Activated T-cell treated with anti-CD3 and anti-CD28 coated beads for 4 hours (primary cell): ENCODE measurements around the gene TPCN2.

ENCODE experiments used
- DNase-seq: peaks from one replicate; pipeline ENCODE4 v3.0.0-alpha.2; 2020

Gene TPCN2

DNA sequence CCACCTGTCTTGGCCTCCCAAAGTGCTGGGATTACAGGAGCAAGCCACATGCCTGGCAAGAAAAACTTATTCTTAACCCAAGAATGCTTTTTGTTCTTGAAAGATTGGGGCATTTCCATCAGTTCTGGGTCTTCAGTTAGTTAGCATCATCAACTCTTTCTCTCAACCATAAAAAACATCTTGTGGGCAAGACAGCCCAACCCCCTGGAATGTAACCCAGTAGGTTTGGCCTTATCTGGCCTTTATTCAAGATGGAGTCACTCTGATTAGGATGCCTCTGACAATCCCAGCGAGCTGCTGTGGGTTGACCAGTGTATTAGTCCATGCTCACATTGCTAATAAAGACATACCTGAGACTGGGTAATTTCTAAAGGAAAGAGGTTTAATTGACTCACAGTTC lies 9.2 kb upstream of the TPCN2 start:
- DNase-seq: no peak

DNA sequence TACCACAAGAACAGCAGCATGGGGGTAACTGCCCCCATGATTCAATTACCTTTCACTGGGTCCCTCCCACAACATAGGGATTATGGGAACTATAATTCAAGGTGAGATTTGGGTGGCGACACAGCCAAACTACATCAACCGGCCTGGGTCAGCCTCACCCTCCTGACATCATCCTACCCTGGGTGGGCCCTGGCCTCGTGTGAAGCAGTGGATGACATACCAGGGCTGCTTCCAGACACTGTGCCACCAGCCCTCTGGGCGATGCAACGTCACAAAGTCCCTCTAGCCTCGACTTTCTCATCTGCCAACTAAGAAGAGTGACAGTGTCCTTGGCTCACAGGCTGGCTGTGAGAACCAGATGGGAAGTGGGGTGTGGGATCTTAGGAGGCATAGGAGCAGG lies 8.7 kb upstream of the TPCN2 start:
- no peak for DNase-seq

DNA sequence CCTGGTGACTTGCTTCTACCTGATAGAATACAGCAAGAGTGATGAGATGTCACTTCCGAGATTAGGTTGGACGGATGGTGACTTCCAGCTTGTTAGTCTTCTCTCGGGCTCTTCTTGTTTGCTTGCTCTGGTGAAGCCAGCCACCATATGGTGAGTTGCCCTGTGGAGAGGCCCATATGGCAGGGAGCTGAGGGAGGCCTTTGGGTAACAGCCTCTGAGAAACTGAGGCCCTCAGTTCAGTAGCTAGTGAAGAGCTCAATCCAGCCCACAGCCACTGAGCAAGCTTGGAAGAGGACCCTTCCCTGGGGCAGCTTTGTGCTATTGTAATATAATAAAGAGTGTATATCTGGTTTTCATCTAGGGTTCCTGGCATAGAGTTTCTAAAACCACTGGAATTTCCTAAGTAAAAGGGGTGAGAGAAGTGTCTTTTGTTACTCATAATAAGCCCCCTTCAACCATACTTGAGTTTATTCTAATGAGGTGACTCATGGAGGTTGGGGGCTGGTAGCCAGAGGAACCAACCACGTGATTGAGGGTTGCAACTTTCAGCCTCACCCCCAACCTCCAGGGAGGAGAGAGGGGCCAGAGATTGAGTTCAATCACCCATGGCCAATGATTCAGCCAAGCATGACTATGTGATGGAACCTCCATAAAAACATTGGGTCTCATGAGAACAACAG lies 8.0 kb upstream of the TPCN2 start:
- DNase-seq: no peak

DNA sequence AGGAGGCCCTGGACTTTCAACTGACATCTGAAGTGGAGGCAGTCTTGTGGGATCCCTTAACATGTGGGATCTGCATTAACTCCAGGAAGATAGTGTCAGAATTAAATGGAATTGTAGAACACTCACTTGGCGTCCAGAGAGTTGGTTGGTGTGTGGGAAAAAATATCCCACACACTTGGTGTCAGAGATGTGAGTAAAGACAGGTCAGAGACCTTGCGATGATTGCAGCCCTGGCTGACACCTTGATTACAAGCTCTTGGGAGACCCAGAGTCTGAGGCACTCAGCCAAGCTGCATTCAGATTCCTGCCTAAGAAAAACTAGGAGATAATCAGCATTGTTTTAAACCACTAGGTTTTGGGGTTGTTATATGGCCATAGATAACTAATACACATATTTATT lies 7.2 kb upstream of the TPCN2 start:
- no peak for DNase-seq

DNA sequence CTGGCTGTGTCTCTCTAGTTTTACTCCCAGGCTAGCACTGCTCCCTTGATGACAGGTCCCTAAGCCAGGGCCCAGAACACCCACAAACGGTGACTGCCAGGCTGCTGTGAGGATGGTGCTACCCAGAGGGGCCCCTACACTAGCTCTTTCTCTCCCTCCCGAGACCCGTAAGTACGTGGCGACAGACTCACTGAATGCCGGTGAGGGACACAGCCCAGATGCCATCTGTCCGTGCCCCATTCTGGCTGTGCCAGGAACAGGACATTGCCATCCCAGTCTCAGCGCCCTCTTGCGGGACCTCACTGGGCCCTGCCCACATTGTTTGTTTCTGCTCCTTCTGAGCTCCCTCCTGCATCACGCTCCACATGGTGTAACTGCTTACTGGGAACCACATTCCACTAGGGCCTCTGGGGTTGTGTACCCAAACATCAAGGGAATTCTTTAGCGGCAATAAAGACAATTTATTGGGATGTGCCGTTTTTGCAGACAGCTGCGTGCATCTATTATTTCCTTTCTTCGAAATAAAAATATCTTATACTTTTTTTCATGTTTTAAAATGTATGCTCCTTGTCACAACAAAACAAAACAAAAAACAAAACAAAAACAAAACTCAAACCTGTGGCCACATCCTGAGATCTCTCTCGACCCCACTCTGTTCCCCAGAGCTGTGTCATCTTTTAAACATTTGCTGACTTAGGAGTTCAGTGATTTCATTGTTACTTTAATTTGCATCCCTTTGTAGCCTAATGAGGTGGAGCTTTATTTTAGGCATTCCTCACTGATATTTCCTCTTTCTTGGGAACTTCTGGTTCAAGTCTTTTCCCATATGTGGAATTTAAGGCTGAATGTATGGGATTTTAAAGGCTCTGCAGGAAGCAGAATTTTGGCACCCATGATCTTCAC lies 4.4 kb upstream of the TPCN2 start:
- no peak for DNase-seq

DNA sequence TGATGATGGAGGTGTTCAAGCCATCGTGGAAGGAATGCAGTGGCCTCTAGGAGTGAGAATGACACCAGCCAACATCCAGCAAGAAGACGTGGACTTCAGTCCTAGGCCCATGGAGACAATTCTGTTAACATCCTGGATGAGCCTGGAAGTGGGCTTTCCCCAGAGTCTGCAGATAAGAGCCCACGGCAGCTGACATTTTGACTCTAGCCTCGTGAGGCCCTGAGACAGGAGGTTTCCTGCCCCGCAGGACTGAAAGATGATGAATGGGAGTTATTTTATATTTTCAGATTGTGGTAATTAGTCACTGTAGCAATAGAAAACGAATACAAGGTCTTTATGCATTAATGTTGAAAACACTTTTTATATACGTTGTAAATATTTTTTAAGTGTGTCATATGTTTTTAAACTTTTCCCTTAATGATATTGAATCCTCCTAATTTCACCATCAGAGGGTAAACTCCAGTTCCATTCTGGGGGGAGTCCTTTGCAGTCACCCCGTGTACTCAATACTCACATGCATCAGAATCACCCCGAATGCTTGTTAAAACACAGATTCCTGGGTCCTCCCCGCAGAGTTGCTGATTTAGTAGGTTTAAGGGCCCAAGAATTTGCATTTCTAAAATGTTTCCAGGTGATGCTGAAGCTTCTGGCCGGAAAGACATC lies 570 bp upstream of the TPCN2 start:
- no peak for DNase-seq

DNA sequence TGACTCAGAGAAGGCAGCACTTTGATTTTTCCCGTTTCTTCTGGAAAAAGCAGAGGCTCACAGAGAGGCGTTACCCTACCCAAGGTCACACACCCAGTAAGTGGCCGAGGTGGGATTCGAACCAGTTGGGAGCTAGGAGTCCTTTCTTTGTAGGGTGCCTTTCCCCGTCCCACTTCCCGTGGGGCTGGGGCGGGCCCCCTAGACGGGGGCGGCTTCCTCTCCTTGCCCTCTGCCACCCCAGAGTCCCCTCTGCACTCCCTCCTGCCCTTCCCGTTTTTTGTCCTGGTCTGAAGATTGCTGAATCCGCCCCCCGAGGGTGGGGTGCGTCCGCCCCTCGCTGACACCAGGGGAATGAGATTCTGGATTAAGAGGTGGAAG lies 747 bp downstream of the TPCN2 start:
- DNase-seq: no peak

DNA sequence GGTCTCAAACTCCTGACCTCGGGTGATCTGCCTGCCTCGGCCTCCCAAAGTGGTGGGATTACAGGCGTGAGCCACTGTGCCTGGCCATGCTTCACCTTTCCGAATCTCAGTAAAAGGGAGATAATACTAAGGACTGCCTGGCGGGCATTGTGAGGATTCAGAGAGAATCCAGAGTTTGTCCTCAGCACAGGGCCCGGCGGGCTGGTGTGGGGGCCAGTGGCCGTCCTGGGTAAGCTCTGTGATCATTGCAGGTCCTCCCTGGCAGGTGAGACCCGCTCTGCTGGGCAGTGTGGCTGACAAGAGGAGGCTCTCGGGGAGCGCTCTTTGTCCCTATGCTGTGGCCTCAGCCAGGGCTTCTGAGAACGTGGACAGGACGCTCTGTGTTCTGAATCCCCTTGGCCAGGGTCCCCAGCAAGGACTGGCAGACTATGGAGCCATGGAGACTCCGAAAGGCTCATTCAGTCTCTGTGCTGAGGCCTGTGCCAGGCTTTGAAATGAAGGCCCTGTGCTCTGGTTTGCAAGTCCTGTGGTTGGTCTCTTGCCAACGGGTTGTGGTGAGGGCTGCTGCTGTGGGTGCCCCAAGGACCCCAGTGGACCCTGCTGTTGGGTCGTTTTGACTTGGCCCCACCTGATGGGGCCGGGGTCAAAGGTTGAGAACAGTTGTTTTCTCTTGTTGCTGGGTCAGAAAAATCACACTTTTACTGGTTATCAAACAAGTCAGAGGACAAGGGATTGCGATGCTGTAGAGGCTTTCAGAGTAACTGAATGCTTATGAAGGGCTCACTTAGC lies 2.1 kb downstream of the TPCN2 start:
- no peak for DNase-seq

DNA sequence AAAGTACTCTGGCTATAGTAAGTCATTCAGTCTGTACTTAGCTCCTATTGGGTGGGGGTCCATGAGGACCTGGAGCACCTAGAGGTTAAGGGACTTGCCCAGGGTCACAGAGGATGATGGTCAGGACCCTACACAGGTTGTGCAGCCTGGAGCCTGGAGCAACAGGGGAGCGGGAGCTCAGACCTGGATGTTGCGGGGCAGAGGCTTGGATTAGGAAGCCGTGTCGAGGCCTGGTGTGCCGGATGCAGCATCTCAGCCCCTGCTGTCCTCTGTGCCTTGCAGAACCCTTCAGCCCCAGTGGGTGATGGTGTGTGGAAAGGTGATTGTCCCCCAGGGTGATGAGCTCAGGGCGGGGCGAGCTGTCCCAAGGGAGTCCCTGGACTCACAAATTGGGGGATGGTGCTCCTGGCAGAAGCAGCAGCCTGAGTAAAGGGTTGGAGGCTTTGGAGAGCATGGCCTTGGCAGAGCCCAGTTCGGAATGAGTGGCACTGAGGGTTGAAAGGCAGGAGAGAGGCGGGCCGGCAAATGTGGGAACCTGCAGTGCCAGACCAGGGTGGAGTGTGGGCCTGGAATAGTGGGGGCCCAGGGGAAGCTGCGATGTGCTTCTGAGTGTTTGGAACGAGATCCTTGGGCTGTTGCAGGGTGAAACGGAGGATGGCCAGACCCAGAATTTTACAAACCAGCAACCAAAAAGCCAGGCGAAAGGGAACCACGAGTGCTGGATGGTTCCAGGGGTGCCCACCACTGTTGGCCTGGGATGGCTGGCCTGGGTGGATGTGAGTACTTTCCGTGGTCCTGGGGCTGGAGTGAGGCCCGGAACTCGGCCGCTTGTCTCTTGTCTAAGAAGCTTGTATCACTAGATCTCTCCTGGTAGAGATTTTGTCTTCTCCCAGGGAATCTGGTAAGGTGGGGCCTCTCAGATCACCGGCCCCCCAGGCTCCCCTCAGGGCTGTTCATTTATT lies 2.9 kb downstream of the TPCN2 start:
- no peak for DNase-seq

DNA sequence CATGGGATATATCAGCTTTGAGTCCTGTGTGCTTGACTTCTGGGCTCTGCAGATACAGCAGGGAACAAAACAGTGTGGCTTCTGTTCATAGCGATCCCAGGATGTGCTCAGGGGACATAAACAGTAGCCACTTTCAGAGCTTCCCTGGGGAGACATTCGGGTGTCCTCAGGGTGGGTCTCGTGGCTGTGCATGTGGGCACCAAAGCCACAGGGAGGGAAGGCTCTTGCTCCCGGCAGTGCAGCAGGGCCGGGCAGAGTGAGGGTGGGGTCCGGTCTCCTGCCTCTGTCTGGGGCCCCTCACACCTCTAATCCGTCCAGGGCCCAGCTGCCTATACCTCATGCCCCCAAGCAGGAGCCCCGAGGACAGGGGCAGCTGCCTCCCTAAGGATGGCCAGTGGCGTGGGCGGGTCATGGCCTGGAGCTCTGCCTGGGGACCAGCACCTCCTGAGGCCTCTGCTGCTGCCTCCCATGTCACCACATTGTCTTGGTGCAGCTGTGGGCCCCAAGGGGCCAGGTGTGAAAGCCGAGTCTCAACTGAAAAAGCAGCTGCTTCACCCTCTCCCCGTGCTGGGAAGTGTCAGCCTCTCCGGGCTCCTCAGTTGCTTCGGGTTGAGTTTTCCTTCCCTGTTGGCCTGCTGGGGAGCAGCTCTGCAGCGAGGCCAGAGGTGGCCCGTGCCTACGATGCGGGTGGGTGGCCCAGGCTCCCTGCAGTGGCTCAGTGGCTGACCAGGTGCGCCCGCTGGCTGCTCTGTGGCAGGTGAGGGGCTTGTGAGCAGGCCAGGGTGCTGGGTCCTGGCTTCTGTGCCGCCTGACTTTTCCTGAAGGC lies 3.8 kb downstream of the TPCN2 start:
- DNase-seq: no peak

DNA sequence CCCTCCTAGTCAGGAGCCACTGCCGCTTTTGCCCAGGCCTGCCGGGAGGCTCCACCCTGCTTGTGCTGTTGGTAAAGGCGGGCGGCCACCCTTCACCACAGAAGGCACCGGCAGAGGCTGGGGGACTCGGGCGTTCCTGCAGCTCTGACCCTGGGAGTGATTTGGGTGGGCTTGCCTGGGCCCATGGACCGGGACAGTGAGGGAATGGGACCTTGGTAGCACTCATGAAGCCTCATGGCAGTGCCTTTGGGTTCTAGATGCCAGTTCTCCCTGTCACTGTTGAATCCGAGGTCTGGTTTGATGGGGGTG lies 4.4 kb downstream of the TPCN2 start:
- DNase-seq: no peak

DNA sequence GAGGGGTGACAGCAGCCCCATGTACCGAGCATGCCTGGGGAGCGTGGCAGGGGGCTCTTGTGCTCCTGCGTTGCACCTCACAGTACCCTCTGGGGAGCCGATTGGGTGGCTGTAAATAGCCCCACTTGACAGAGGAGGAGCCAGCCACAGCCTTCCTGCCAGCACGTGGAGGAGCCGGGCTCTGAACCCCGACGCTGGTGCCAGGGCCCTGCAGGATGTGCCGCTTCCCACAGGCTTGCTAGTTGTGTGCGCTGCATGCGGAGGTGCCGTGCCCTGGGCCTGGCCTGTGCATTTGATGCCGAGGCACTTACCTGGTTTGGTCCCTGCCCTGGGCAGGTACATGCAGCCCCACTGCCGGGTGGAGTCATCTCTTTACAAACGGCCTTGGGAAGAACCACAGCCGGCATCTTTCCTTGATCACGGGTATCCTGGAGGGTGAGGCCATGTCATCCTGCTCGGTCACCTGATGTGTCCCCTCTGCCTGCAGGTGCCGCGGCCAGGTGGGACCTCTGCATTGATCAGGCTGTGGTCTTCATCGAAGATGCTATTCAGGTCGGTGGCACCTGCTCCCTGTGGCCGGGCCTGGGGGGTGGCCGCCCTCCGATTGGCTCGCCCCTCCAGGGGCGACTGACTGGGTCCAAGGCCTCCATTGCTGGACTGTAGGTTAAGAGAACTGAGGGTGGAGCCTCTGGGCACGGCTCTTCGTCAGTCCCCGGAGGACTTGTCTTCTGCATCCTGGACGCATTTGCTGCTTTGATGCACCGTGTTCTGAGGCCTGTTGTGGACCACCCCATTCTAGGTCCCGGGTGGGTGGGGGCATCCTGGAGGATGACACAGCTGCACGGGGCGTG lies 5.0 kb downstream of the TPCN2 start:
- no peak for DNase-seq

DNA sequence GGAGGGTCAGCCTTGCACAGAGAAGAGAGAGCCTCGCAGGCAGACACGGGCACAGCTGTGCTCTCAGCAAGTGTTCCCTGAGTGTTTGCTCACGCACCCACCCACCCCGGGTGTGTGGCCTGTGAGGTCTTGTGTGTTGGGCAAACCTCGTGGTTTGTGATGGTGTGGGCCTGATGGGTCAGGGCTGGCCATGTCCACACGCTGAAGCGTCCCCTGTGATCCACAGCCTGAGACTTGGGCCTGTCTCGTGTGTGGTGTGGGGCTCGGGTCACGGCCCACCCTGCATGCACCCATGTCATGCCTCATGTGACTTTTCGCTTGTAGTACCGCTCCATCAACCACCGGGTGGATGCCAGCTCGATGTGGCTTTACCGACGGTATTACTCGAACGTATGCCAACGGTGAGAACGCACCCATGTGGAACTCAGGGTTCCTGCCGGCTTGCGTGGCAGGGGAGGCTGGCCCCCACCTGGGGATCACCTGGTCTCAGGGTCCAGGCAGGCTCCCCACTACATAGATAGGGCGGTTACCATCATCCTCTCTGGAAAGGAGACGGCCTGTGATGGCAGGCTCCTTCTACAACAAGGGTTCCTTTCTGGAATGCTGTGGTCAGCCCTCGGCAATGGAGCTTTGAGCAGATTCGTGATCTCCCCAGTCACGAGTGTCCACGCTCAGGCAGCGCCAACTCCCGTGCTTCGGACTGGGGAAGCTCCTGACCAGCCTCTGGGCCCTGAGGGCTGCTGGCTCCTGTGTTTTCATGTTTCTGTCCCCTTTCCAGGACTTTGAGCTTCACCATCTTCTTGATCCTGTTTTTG lies 5.9 kb downstream of the TPCN2 start:
- DNase-seq: no peak

DNA sequence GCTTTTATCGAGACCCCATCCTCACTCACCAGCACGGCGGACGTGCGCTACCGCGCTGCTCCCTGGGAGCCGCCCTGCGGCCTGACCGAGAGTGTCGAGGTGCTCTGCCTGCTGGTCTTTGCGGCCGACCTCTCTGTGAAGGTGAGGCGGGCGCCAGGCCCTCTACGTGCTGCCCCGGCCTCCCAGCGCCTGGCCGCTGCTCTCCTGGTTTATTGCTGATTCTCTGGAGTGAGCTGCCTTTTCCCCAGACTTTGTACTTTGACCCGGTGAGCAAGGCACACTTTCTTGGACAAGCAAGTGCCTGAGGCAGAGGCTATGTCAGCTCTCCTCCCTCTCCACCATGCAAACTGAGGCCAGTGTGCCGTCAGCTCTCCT lies 6.5 kb downstream of the TPCN2 start:
- DNase-seq: no peak

DNA sequence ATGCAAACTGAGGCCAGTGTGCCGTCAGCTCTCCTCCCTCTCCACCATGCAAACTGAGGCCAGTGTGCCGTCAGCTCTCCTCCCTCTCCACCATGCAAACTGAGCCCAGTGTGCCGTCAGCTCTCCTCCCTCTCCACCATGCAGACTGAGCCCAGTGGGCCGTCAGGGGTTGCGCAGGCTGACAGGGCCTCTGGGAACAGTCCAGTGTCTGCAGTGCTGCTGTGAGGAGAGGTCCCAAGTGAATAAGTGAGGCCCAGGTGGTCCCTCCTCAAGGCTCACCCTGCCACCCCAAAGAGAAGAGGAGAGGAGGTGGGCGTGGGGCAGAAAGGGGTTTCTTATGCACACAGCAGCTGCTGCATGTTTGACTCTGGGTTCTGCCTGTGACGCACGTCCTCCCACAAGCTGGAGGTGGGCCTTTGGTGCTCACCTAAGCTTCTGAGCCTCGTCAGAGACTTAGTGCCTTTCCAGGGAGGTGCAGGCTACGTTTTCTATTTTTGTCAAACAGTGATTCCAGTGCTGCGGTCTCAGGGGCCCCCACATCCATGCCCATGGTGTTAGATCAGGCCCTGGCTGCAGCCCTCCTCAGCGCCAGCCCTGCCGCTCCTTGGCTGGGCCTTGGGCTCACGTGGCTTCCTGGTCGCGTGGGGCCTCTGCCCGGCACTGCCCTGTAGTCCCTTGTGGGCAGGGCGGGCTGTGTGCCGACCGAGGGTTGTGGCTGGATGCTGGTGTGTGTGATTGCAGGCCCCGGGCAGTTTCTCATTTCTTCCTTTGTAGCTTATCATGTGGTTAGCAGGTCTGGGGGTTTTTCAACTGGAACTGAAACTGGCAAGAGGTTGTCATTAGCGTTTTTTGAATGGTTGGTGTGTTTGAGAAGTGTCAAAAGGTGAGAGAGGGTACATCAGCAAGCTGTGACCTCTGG lies 7.1 kb downstream of the TPCN2 start:
- DNase-seq: no peak

DNA sequence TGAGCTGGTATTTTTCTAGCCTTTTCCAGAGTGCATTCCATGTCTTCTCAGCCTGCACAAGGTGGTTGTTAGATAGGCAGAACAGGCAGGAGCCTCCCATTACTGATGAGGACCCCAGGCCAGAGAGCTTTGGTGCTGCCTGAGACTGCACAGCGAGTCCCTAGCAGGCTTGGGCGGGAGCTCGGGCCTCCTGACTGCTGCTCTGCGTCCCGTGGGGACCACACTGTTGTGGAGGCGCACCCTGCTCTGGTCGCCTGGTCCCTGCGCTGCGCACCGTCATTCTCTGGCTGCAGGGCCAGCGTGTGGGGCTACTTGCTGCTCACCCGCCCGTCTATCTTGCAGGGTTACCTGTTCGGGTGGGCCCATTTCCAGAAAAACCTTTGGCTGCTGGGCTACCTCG lies 8.5 kb downstream of the TPCN2 start:
- no peak for DNase-seq

DNA sequence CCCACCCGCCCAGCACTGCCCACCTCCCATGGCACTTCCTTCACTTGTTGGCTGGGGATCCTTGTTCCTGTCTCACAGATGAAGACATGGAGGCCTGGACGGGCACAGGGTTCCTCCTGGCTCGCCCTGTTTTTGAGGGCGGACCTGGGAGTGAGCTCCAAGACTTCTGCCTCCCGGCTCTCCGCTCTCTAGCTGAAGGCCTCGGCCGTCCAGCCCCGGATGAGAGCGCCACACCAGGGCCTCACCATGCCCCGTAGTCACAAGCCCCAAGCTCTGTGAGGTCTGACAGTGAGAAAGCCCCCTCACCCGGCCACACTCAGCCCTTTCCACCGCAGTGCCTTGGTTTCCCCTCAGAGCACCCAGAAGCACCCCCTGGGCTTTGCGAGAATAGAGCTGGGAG lies 9.1 kb downstream of the TPCN2 start:
- DNase-seq: no peak
